Stimulated activated CD4-positive, alpha-beta T cell treated with anti-CD3 and anti-CD28 coated beads, Interleukin-2, amount 100 ng/mL, for 4 hours (primary cell): Measurements from ENCODE around the gene MROH7.

ENCODE experiments used
- DNase-seq: peaks from one replicate; pipeline ENCODE4 v3.0.0-alpha.2; 2020; ENCODE audit warnings: low read depth

The MROH7 gene

DNA sequence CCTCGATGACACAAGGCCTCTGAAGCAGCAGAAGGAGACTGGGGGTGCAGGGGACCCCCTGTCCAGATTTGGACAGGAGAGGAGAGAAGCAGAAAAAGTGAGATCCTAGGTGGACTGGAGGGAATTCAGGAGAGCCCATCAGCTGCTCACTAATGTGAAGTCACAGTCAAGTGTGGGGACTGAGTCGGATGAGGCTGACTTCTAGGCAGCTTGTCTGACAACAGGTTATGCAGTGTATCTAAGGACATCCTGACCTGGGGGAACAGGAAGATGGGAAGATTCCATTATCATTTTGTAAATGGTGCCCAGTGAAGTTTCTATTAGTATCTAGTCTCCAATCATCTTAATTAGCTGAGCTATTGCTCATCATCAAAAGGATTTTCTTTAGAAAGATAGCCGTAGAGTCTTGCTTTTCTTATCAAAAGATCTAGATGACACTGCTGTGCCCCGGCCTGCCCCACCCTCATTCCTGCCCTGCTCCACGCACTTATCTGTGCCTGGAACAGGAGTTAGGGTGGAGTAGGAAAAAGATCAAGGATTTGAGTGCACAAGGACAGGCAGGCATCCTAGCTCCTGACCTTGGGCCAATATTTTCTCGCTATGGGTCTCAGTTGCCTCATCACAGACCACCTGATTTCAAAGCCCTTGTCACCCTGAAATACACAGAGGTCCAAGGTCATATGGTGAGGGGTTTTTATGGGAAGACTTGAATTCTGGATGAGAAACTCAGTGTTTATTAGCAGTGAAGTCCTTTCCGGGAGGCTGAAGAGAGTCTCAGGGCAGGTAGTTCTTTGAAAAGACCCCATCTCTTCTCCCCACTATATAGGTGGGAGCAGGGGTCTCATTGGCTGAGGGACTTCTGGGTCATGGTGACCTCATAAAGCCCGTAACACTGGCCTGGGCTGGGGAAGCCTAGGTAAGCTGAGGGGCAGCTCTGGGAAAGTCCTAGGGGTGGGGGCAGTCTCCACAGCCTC lies at the start of gene MROH7:
MROH7 (plus strand) TSS at position 924 of the 974 bp plus-strand sequence. CDS start 11,141 bp downstream, outside the sequence.
- no peak for DNase-seq

DNA sequence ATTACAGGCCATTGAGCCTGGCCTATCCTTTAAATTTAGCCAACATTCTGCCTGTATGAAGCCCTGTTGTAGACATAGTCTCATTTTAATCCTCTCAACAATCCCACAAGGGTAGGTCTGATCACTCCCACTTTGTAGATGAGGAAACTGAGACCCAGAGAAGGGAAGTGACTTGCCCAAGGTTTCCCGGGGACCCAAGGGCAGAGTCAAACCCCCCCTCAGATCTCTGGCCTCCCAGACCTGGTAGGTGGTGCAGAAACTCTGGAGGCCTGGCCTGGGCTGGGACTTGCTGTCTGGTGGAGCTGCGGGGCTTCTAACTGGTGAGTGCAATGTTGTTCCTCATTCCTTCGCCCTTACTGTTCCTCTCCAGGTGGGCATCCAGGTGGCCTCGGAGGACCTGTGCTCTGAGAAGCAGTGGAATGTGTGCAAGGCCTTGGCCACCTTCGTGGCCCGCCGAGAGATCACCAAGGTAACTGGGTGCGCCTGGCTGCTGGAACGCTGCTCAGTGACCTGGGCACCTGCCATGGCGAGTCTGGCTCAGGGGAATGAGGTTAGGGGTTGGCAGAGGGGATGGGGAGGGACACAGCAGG lies 47.9 kb upstream of the MROH7 start:
- no peak for DNase-seq

DNA sequence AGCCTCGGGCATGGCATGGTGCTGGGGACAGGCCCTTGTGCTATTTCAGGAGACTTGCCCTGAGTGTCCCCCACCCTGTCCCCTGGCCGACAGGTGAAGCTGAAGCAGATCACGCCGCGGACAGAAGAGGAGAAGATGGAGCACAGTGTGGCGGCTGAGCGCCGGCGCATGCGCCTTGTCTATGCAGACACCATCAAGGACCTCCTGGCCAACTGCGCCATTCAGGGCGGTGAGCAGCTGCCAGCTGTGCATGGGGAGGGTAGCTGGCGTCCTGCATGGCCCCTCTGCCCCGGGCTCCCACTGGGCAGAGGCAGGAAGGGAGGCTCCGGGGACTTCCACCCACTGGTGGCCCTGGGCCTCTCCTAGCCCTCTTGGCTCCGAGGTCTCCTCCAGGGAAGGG lies 47.1 kb upstream of the MROH7 start:
- no peak for DNase-seq

DNA sequence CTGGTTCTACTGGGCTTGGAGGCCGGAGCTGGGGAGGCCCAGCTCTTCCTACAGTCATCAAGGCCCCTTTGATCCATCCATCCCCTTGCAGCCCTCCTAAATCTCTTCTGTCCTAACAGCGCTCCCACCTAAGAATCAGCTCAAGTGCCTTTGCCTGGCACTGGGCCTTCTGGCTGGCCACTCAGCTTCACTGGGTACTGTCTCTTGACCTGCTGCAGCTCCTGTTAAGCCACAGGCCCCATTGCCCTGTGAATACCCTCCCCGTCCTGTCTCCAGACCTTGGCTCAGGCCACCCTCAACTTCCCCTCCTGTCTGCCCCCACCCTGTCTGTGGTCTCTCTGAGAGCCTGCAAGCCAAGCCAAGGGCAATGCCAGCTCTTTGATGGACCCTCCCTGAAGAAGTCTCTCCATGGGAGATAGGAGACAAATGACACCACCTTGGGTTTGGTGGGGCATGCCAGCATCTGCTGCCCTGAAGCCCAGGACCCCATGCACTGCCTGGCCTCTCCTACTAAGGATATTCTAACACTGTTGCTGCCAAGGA lies 45.6 kb upstream of the MROH7 start:
- no peak for DNase-seq

DNA sequence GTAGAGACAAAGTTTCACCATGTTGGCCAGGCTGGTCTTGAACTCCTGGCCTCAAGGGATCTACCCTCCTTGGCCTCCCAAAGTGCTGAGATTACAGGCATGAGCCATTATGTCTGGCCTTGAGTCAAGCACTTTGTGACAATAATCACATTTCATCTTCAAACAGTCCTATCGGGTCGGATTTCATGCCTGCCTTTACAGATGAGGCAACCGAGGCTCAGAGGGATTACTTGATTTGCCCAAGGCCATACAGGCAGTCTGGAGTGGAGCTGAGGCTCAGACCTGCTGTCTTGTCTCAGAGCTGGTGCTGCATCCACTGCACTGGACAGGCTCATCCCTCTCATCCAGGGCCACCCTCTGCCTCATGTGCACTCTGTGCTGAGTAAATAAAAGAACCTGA lies 44.8 kb upstream of the MROH7 start:
- DNase-seq: no peak

DNA sequence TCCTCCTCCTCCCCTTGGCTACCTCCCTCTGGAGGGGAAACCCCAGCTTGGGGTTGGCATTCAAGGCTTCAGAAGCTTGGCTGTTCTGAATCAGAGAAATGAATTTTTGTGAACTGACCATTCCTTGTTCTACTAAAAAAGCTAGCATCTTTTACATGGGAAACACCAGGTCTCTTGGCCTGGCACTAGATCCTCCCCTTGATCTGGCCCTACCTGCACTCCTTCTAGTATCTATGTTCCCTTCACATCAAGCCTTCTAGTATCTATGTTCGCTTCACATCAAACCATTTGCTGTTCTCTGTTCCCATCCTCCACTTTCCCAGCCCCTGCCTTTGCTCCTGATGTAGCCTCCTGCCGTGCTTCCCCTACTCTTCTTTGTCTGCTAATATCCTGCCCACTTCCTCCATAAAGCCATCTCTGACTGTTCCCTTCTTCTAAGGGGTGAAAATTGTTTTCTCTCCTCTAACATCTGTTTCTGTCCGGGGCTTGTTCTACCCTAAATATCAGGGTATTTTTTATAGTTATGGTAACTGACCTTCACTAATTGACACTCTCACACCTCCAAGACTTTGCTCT lies 44.0 kb upstream of the MROH7 start:
- DNase-seq: no peak

DNA sequence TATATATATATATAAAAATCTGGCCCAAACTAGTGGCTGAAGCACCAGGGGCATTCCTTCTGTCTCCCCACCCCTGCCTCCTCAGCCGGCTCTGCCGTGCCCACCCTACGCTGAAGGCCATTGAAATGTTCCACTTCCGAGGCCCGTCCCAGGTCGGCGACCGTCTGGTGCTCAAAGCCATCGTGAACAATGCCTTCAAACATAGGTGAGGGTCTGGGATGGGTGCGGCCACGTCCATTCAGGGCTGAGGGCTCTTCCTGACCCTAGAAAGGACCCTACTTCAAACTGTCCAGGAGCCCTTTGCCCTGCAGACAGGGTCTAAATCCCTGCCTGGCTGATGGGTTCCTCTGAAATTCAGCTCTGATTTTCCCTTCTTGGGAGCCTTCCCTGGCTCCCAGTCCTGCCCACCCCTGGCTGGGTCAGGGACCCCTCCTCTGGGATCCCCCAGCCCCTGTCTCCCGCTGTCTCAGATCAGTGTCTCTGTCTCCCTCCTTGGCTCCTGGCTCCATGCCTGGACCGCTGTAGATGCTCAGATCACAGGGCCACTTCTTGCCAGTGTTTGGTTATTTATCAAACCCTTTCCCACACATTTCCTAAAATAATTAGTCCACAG lies 42.3 kb upstream of the MROH7 start:
- no peak for DNase-seq

DNA sequence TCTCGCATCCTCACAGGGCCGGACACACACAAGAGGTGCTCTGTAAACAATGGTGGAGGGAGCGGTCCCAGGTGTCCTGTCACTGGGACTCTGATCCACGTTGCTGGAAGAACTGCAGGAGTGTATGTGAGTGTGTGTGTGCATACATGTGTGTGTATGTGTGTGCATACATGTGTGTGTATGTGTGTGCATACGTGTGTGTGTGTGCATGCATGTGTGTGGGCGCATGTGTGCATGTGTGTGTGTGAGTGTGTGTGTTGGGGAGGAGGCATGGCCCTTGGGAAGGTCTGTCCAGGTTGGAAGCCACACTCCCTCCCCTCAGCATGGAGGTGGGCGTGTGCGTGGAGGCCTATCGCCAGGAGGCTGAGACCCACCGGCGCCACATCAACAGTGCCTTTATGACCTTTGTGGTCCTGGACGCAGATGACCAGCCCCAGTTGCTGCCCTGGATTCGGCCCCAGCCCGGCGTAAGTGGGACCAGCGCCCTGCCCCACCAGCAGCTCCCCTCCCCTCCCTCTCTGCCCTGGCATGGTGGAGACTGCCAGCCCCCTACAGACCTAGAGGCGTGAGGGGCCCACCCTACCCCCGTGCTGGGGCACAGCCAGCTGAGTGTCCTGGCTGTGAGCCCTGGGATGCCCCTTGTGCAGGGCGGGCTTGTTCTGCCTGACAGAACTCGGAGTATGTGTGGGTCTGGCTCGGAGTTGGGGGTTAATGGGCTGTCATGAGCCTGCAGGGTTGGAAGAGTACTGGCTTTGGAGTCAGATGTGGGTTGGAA lies 40.5 kb upstream of the MROH7 start:
- DNase-seq: no peak

DNA sequence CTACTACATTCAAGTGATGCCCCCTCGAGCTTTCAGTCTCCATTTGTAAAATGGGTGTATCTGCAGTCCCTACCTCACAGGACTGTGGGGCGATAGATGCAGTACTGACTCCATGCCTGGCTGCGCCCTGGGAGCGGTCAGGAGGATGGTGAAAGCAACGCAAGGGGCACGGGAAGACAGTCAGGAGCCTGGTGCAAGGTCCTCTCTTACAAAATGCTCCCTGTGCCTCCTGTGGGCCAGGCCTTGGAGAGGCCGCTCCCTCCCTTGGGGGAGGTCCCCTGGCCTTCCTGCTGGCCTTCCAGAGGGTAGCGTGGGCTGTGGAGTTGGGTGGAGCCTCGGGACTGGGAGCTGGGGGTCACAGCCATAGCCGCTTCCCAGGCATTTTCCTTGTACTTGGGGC lies 39.9 kb upstream of the MROH7 start:
- no peak for DNase-seq

DNA sequence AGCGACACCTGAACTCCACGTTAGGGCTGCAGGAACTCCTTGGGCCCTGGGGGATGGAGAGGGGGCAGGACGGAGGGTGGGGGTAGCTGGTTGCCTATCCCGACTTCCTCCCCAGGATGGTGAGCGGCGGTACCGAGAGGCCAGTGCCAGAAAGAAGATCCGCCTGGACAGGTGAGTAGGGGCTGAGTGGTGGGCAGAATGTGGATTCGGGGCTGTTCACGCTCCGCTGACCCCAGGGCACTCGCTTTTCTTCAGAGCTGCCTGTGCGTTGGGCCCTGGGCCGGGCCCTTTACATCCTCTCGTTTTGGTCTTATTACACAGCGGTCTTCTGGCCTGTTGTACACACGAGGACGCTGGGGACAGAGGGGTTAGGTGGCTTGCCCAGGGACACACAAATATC lies 39.0 kb upstream of the MROH7 start:
- no peak for DNase-seq

DNA sequence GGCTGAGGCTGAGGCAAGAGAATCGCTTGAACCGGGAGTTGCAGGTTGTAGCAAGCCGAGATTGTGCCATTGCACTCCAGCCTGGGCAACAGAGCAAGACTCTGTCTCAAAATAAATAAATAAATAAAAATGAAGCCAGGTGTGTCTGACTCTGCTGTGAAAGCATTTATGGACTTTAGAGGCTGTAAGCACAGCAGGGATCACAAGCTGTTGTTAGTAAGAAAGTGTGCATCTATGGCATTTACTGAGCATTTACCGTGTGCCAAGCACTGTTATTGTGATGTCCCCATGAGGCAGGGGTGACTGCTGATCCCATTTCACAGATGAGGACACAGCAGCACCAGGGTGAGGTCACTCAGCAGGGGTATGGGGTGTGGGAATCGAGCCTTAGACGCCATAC lies 38.3 kb upstream of the MROH7 start:
- DNase-seq: no peak

DNA sequence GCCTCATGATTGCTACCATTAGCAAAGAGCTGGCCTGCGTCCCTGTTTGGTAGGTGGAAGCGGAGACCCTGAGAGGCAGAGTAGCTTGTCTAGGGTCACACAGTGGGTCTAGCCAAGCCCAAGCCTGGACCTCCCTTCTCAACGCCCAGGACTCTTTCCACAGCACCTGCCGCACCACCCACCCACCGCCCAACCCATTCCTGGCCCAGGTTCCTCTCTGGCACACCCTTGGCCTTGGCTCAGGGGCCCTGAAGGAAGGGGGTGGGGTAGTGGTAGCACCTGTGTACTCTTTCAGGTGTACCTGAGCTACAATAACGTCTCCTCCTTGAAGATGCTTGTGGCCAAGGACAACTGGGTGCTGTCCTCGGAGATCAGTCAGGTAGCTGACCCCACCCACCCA lies 37.5 kb upstream of the MROH7 start:
- no peak for DNase-seq

DNA sequence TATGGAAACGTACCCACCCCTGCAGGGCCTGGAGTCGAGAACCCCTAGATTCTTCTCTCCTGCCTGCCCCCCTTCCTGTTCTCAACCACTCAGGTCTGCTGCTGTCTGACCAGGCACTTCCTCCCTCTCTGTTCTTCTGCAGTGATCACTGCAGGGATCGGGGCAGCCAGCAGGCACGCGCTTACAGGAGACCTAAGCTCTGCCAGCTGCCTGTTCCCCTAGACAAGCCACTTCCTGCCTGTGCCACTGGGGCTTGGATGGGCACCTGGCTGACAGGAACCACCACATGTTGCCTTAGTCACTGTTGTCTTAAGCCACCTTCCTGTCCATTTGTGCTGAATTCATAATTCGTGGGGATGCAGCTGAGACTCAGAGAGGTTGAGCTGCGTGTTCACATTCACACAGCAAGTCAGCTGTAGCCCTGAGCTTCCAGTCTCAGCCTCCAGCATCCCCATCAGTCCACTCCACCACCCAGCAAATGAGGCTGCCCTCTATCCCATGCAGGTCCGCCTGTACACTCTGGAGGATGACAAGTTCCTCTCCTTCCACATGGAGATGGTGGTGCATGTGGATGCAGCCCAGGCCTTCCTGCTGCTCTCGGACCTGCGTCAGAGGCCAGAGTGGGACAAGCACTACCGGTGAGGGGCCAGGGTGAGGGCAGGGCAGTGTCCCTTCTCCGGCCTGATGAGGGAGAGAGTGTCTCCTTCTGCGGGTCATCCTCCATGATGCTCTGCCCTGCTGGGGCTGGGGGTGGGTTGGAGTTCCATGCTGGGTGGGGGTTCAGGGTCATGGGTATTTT lies 36.8 kb upstream of the MROH7 start:
- DNase-seq: no peak

DNA sequence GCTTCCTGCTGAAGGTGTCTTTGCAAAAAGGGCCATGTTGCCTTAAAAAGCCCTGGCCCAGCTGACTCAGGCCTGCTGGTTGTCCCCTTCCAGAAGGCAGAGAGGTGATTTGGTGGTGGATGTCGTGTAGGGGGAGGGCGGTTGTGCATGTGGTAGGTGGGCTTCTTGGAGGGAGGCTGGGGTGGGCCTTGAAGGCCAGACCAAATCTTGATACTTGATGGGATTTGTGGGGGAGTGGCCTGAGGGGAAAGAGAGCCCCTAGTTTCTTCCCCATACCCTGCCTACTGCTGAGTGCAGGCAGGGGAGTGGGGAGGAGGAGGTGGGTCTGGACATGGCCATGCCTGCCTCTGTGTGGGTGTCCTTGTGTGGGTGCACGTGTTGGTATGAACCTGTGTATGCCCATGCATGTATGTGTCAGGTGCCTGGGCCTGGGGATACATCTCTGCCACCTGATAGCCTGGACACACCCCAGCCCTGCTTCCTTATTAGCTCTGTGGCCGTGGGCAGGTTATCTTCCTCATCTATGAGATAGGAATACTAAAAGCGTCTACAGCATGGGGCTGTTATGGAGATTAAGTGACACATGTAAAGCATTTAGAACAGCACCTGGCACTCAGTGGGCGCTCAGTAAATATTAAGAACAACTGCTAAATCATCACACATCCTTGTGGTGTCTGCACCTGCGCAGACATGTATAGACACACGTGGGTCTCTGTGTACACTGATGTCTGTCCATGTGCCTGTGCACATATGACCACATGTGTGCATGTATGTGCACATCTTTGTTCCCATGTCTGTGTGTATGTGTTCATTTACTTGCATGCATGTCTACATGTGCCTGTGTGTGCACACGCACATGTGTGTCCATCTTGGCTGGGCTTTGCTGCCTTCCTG lies 35.2 kb upstream of the MROH7 start:
- DNase-seq: no peak

DNA sequence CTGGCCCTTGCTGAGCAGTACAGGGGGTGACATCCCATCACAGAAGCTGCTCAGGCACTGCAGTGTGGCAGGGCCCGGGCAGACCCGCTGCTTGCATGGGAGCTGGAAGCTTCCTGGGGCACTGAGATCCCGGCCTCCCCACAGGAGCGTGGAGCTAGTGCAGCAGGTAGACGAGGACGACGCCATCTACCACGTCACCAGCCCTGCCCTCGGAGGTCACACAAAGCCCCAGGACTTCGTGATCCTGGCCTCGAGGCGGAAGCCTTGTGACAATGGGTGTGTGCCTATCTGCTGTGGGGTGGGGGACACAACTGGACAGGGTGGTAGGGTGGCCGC lies 34.6 kb upstream of the MROH7 start:
- no peak for DNase-seq

DNA sequence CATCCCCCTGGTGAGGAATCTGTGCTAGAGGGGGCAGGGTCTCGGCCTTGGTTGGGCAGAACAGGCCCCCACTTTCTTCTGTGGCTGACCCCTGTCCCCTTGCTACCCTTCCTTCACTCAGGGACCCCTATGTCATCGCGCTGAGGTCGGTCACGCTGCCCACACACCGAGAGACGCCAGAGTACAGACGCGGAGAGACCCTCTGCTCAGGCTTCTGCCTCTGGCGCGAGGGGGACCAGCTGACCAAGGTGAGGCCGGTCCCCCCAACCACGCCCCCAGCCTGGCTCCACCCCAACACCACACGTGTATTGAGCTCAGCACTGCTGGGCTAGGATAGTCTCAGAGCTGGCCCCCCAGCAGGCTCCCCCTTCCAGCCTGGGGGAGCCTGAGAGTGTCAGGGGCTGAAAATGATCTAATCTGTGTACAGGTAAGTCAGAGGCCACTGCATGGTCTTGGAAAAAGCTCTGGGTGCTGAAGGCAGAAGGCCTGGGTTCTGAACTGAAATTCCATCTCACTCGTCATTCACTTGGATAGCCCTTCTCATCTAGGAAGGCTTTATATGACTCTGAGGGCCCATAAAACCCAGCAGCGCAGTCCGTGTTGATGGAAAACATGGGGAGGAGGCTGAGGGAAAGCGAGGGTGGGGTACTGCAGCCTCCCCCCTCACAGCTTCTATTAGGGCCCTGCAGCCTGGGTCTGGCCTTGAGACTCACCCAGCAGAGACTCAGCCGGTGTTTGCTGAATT lies 33.6 kb upstream of the MROH7 start:
- no peak for DNase-seq

DNA sequence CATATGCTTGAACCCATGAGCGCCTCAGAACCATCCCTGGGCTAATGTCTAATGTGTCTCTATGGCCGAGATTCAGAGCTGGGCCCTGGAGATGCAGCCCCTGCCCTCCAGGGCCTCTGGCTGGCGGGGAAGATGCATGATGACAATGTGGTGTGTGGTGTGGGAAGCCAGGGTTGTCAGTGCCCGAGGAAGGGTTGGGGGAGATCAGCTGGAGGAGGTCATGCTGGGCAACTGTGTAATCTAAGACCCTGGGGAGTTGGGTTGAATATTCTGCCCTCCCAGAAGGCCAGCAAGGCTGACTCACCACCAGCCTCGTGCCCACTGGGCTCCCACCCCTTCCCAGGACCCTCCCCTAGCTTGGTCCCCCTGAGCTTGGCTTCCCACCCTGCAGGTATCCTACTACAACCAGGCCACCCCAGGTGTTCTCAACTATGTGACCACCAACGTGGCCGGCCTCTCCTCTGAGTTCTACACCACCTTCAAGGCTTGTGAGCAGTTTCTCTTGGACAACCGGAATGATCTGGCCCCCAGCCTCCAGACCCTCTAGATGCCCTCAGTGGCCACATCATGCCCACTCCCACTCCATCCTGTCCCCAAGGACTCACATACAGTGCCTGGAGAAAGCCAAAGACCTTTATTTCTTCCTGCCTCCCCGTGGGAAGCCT lies 32.9 kb upstream of the MROH7 start:
- no peak for DNase-seq

DNA sequence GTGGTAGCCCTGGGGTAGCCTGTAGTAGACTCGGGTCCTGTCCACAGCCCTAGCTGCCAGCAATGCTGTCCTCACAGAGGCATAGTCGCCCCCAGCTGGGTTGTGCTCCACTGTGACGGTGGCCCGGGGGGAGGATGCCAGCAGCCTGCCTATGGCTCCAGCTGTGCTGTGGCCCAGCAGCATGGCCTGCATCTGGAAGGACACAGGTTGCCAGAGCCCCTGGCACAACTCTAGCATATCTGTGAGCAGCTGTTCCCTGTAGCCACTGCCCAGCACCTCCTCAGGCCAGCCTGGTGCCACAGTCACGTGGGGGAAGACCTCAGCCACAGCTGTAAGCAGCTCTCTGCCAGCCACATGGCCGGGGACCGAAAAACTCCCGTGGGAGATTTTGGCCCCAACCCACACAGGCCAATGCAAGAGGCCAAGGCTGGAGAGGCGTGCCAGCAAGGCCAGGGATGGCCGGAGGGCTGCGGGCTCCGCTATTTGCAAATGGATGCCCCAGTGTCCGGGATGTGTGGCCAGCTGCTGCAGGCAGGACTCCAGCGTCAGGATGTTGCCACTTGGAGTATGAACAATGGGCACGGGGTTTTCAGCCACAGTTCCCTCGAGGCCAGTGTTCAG lies 32.2 kb upstream of the MROH7 start:
- no peak for DNase-seq
